IPS-20b (cell line): Measurements from ENCODE around the gene ZNF197.

Experiments used
- H3K27ac ChIP-seq: one replicate; pipeline ENCODE4 v1.5.1; 2013; ENCODE audit warnings: low read length
- H3K27me3 ChIP-seq: 2 replicates; pipeline ENCODE4 v1.6.1; 2013; ENCODE audit warnings: mild to moderate bottlenecking, low read length, inconsistent platforms; ENCODE audit not compliant: insufficient read depth
- H3K36me3 ChIP-seq: 2 replicates; pipeline ENCODE4 v1.6.1; 2013; ENCODE audit warnings: low read depth, mild to moderate bottlenecking, inconsistent platforms, low read length, moderate library complexity; ENCODE audit not compliant: insufficient read depth
- H3K4me1 ChIP-seq: 2 replicates; pipeline ENCODE4 v1.6.1; 2013; ENCODE audit warnings: mild to moderate bottlenecking, control low read depth, inconsistent platforms, low read length, moderate library complexity; ENCODE audit not compliant: insufficient read depth
- H3K4me3 ChIP-seq: 2 replicates; pipeline ENCODE4 v1.5.1; 2013; ENCODE audit warnings: mild to moderate bottlenecking, low read length, inconsistent platforms
- H3K9ac ChIP-seq: 2 replicates; pipeline ENCODE4 v1.6.1; 2013; ENCODE audit warnings: low read depth, mild to moderate bottlenecking, inconsistent platforms, low read length, moderate library complexity
- H3K9me3 ChIP-seq: 2 replicates; pipeline ENCODE4 v1.6.1; 2013; ENCODE audit warnings: mild to moderate bottlenecking, low read depth, low read length, inconsistent platforms; ENCODE audit not compliant: insufficient read depth

ZNF197 gene

DNA sequence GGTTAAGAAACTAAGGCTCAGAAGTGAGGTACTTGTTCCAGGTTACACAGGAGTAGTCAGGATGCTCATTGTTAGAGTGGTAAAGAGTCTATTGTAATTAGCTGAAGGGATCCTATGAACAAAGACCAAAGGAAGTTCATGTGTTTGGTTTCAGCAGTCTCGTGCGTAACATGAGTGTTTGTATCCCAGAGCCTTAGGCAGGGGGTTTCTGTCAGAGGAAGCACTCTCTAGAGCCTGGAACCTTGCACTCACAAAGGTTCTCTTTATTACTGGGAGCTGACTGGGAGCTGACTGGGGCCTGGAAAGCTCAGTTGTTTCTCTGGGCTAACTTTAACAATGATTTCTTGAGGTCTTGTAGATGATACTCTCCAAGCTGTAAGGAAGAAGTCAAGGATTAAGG is 3.9 kb downstream of the ZNF197 start:
- H3K9me3 ChIP-seq, result no peaks in the 10 kb centered on the region
- no peaks in the 10 kb centered on the region for H3K27me3 ChIP-seq
- no peaks in the 10 kb centered on the region; the same call in 1 of the 2 replicates for H3K4me1 ChIP-seq
- no peak overlapping the region for H3K27ac ChIP-seq
- H3K4me3 ChIP-seq, result no peak overlapping the region
- H3K9ac ChIP-seq, result no peak overlapping the region
- peaks cover 44% of the 10 kb centered on the region for H3K36me3 ChIP-seq

DNA sequence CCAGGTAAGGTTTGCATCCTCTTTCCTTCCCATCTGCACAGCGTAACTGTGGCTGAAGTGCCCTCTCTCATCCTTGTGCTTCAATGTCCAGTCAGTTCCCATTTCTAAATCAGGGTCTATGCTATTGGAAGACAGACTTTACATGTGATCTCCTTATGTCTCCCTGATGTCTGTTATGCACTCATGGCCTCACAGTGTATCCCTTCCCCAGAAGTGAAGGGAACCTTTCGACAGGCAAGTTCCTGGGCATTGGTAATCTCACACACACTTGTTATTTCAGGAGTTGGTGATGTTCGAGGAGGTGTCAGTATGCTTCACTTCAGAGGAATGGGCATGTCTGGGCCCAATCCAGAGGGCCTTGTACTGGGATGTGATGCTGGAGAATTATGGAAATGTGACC is 7.4 kb downstream of the ZNF197 start:
- Histone ChIP-seq H3K4me1 (no peaks in the 10 kb centered on the region), H3K9ac (no peak overlapping the region), H3K9me3 (no peaks in the 10 kb centered on the region), H3K27ac (no peak overlapping the region), H3K36me3 (peaks cover 61% of the 10 kb centered on the region), H3K27me3 (no peaks in the 10 kb centered on the region), H3K4me3 (no peak overlapping the region)

DNA sequence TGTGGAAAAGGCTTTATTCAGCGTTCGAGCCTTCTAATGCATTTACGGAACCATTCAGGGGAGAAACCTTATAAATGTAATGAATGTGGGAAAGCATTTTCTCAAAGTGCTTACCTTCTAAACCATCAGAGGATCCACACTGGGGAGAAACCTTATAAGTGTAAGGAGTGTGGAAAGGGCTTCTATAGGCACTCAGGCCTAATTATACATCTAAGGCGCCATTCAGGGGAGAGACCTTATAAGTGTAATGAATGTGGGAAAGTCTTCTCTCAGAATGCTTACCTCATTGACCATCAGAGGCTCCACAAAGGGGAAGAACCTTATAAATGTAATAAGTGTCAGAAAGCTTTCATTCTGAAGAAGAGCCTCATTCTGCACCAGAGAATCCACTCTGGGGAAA is 17.5 kb downstream of the ZNF197 start:
- Histone ChIP-seq H3K9ac (no peak overlapping the region), H3K4me3 (no peak overlapping the region; the same call in 1 of the 2 replicates), H3K27ac (no peak overlapping the region), H3K36me3 (peaks cover 57% of the 10 kb centered on the region), H3K4me1 (no peaks in the 10 kb centered on the region), H3K9me3 (peaks cover 44% of the 10 kb centered on the region), H3K27me3 (no peaks in the 10 kb centered on the region)

DNA sequence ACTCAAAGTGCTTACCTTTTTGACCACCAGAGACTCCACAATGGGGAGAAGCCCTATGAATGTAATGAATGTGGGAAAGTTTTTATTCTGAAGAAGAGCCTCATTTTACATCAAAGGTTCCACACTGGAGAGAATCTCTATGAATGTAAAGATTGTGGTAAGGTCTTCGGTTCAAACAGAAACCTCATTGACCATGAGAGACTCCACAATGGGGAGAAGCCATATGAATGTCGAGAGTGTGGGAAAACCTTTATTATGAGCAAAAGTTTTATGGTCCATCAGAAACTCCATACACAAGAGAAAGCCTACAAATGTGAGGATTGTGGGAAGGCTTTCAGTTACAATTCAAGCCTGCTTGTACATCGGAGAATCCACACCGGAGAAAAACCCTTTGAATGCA is 18.2 kb downstream of the ZNF197 start:
- Histone ChIP-seq H3K9ac (no peak overlapping the region), H3K36me3 (peaks cover 57% of the 10 kb centered on the region), H3K27me3 (no peaks in the 10 kb centered on the region), H3K4me3 (no peak overlapping the region), H3K27ac (no peak overlapping the region), H3K4me1 (no peaks in the 10 kb centered on the region), H3K9me3 (peaks cover 44% of the 10 kb centered on the region)

DNA sequence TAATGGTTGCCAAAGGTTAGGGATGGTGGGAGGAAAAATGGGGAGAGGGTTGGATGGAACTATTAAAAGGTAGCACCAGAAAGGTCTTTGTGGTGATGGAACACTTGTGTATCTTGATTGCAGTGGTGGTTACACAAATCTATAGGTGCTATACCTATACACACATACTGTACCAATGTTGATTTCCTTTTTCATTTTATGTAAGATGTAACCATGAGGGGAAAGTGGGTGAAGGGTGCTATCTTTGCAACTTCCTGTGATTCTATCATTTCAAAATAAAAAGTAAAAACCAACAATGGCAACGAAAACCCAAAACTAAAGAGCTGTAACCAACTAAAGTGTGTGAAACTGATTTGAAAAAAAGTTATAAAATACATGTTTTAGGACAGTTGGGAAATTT is 22.9 kb downstream of the ZNF197 start:
- Histone ChIP-seq H3K9me3 (peaks cover 20% of the 10 kb centered on the region), H3K27ac (no peak overlapping the region), H3K27me3 (no peaks in the 10 kb centered on the region), H3K4me3 (peak overlapping the region; percentile 88; the same call in 1 of the 2 replicates), H3K9ac (no peak overlapping the region), H3K36me3 (peaks cover 36% of the 10 kb centered on the region), H3K4me1 (peaks cover 2% of the 10 kb centered on the region; the same call in 1 of the 2 replicates)

DNA sequence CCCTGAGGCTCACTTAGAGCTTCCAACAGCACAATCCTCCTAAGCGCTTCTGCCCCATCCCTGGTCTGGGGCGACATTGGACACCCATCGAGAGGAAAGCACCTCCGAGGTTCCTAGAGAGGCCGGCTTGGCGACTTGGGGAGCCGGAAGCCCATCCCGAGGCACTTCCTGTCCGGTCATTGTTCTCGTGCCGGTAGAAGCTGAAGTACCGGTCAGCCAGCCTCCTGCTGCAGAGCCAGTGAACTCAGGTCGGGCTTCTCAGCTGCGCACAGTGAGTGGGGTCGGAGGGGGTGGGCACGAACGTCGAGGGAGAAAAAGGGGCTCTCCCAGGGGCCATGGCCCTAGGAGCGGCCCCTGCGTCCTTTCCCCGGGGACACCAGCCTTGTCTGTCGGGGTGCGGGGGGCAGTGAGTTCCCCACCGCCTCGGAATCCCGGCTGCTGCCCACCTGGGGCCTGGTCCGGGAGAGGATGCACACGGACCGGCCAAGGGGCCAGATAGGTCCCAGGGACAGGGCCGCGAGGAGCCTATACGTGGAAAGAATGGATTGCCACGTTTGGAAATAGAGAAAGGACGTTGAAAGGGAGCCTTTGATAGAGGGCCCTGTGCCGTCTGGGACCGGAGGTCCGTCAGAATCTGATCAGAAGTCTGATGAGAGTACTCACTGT is 23.9 kb downstream of the ZNF197 start, which contains the start of gene ZNF35:
ZNF35 (plus strand) TSS at position 169 of the 666 bp plus-strand sequence. CDS start 2,336 bp downstream, outside the sequence.
- peaks cover 11% of the 10 kb centered on the region for H3K9me3 ChIP-seq
- H3K4me1 ChIP-seq, result peaks cover 2% of the 10 kb centered on the region; the same call in 1 of the 2 replicates
- H3K27ac ChIP-seq, result no peak within 1 kb of the TSS

DNA sequence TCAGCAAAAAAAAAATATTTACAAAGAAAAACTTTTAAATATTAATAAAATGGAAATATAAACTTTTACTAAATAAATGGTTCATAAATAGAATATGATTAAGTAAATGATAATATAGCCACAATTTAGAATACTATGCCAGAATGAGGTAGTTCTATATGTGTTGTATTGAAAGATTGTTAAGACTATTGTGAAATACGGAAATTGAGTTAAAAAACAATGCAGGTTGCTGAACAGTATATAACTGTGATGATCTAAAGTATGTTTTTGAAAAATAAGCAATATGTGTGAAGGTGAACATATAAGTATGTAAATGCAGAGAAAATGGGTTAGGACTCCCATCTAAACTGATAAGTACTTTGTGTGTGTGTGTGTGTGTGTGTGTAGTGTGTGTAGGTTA is 24.9 kb downstream of the ZNF197 start:
- peaks cover 2% of the 10 kb centered on the region; the same call in 1 of the 2 replicates for H3K4me1 ChIP-seq
- peaks cover 4% of the 10 kb centered on the region; the same call in 1 of the 2 replicates for H3K9me3 ChIP-seq
- no peak overlapping the region for H3K27ac ChIP-seq
- peaks cover 42% of the 10 kb centered on the region for H3K36me3 ChIP-seq
- no peaks in the 10 kb centered on the region for H3K27me3 ChIP-seq
- no peak overlapping the region for H3K9ac ChIP-seq
- peak overlapping the region; percentile 88 for H3K4me3 ChIP-seq

More for the DNA sequence above, 23.9 kb downstream of the ZNF197 start, which contains the start of gene ZNF35:
- Histone ChIP-seq H3K4me3 (peak within 1 kb of the TSS; percentile 88), H3K36me3 (peaks cover 36% of the 10 kb centered on the region), H3K9ac (peak within 1 kb of the TSS; percentile 88), H3K27me3 (no peaks in the 10 kb centered on the region)

DNA sequence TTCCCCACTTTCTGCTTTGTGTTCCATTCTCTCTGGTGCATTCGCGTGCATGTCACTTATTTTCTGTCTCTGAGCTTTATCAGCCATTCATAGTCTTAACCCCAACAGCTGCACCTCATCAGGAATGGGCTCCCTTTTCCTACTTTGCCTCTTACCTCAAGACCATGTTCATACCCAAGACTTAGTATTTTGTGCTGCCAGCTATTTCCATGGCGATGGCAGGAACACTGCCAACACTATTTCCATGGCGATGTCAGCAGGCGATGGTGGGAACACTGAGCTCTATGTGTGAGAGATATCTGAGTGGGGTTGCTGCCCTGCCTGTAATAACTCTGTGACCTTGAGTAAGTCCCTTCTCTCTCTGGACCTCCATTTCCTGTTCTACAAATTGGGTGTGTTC is 29.2 kb downstream of the ZNF197 start:
- no peaks in the 10 kb centered on the region for H3K4me1 ChIP-seq
- H3K27ac ChIP-seq, result no peak overlapping the region
- 0 out of 2 replicates have a peak, but pooled peaks cover 4% of the 10 kb centered on the region for H3K9me3 ChIP-seq
- peaks cover 80% of the 10 kb centered on the region for H3K36me3 ChIP-seq
- H3K4me3 ChIP-seq, result no peak overlapping the region
- H3K9ac ChIP-seq, result no peak overlapping the region
- H3K27me3 ChIP-seq, result no peaks in the 10 kb centered on the region

DNA sequence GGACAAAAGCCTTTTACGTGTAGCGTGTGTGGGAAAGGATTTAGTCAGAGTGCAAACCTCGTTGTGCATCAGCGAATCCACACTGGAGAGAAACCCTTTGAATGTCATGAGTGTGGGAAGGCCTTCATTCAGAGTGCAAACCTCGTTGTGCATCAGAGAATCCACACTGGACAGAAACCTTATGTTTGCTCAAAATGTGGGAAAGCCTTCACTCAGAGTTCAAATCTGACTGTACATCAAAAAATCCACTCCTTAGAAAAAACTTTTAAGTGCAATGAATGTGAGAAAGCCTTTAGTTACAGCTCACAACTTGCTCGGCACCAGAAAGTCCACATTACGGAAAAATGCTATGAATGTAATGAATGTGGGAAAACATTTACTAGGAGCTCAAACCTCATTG is 34.2 kb downstream of the ZNF197 start:
- Histone ChIP-seq H3K36me3 (peaks cover 77% of the 10 kb centered on the region), H3K9ac (no peak overlapping the region), H3K27me3 (no peaks in the 10 kb centered on the region), H3K27ac (no peak overlapping the region), H3K4me3 (no peak overlapping the region), H3K9me3 (0 out of 2 replicates have a peak, but pooled peaks cover 4% of the 10 kb centered on the region), H3K4me1 (no peaks in the 10 kb centered on the region)

DNA sequence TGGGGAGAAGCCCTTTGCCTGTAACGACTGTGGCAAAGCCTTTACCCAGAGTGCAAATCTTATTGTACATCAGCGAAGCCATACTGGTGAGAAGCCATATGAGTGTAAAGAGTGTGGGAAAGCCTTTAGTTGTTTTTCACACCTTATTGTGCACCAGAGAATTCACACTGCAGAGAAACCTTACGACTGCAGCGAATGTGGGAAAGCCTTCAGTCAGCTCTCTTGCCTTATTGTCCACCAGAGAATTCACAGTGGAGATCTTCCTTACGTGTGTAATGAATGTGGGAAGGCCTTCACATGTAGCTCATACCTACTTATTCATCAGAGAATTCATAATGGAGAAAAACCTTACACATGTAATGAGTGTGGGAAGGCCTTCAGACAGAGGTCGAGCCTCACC is 34.6 kb downstream of the ZNF197 start:
- Histone ChIP-seq H3K36me3 (peaks cover 73% of the 10 kb centered on the region), H3K27ac (no peak overlapping the region), H3K9ac (no peak overlapping the region), H3K9me3 (0 out of 2 replicates have a peak, but pooled peaks cover 4% of the 10 kb centered on the region), H3K4me1 (no peaks in the 10 kb centered on the region), H3K4me3 (no peak overlapping the region), H3K27me3 (no peaks in the 10 kb centered on the region)

DNA sequence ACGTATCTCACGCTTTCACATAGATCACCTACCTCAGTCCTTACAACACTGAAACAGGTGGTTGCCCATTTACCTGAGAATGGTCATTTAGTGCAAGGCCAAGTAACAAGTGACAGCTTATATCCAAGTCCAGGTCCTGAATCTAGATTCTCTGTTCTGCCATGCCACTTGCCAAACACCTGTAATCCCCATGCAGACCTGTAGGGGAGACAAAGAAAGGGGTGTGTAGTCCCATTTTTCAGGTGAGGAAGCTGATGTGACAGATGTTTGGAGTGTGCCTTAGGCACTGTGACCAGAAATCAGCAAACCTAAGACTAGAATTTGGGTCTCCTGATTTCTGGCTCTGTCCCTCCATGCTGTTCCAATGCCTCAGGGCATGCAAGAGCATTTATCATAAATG is 36.4 kb downstream of the ZNF197 start:
- Histone ChIP-seq H3K4me1 (no peaks in the 10 kb centered on the region), H3K36me3 (peaks cover 59% of the 10 kb centered on the region), H3K9ac (no peak overlapping the region), H3K27me3 (no peaks in the 10 kb centered on the region), H3K9me3 (0 out of 2 replicates have a peak, but pooled peaks cover 4% of the 10 kb centered on the region), H3K4me3 (no peak overlapping the region), H3K27ac (no peak overlapping the region)

DNA sequence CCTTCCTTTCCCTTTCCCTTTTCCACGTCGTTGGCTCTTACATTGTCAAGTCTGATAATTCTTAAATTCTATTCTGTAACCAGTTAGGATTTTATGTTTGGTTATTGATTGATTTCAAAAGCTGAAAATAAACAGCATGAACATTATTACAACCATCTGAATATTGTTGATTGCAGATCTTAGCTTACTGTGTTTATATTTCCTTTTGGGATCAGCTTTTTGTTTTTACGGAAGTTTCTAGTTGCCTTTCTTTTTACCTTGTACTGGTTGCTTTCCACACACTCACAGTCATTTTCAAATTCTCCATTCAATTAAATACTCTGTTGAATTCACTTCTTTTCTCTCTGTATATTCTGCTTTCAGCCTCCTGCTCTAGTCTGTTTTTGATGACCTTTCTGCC is 40.3 kb downstream of the ZNF197 start:
- H3K9me3 ChIP-seq, result no peaks in the 10 kb centered on the region
- H3K9ac ChIP-seq, result no peak overlapping the region
- H3K27ac ChIP-seq, result no peak overlapping the region
- no peaks in the 10 kb centered on the region for H3K27me3 ChIP-seq
- H3K4me1 ChIP-seq, result no peaks in the 10 kb centered on the region
- H3K36me3 ChIP-seq, result peaks cover 21% of the 10 kb centered on the region
- no peak overlapping the region for H3K4me3 ChIP-seq
